Measurements from ENCODE around the gene SCUBE1. TPM values are rescaled to one million over a fixed set of nuclear protein-coding genes. Genes with fewer than 3 reads are reported as not detected.

SCUBE1 gene
- polyA plus RNA-seq, 4 donors: 0.45 to 5.4 (median 1.6) TPM

DNA sequence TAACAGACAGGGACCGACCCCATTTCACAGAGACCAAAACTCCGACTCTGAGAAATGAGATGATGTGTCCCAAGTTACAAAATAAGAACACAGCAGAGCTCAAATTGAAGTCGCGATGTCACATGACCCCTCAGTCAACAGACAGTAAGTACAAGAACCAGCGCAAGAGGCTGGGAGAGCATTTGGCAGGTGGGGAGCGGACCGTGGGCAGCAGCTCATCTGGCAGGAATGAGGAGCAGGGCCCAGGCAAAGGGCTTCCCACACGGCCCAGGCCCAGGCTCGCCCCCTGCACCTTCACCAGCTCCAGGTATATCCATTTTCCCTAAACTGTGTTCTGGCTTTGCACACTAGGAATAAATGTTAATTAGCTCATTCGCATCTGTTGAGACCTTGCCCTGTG, 34.3 kb downstream of the SCUBE1 start:
- Histone ChIP-seq H3K4me1 (ENCODE audit: control insufficient read depth in 3 of 3, insufficient read depth in 2 of 3, low read depth in 1 of 3, low read length in 2 of 3) (peaks cover 0 to 3% (median 0%) of the 10 kb centered on the region in 3 donors), H3K36me3 (ENCODE audit: control insufficient read depth in 3 of 3, insufficient read depth in 2 of 3, low read depth in 1 of 3, low read length in 3 of 3) (no peaks in the 10 kb centered on the region), H3K27me3 (ENCODE audit: control insufficient read depth in 3 of 3, insufficient read depth in 3 of 3, low read length in 3 of 3) (no peaks in the 10 kb centered on the region), H3K27ac (ENCODE audit: low read depth in 1 of 3, low read length in 2 of 3) (no peak overlapping the region), H3K4me3 (ENCODE audit: low read depth in 1 of 3, low read length in 3 of 3) (no peak overlapping the region), H3K9me3 (ENCODE audit: control insufficient read depth in 2 of 2, insufficient read depth in 1 of 2, low read depth in 1 of 2, low read length in 1 of 2) (no peaks in the 10 kb centered on the region)
- DNase-seq (no peak), FAIRE-seq (no peak)
- 77 to 79% (median 78%) methylated on average over 10 of the region's 10 CpGs for WGBS, 3 donors

DNA sequence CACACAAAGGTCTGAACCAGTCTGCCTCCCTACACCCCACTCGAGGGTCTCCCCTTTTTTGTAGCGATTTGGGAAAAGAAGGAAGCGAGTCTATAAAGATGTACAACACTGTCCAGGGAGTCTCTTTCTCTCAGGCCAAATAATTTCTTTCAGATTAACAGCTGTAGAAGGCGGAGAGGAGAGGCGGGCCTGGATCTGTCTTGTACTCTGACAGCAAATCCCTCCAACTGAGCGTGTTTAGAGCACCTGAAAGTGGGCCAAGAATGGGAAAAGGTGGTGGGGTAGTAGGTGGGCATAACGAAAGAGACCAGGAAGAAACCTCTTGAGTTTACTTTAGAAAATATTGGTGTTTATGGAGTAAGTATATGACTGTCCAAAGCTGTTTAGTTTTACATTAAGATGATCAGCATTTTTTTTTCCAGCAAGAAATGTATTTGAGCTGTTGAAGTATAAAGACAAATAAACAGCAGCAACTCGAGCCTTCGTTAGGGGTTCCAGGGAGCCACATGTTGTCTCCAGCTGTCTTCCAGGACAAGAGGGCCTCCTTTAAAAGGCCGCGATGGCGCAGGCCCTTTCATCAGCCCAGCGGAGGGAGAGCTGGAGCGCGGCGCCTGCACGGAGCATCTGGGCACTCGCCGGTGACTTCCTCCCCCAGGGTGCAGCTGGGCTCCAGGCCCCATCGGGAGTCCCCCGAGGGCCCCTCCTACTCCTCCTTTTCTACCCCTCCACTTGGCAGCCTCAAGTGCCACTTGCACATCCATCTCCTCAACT, 34.9 kb downstream of the SCUBE1 start:
- no peak overlapping the region for H3K4me3 ChIP-seq (ENCODE audit: low read depth in 1 of 3, low read length in 3 of 3)
- peak overlapping the region in 1 of 3 donors; percentile 38 for H3K27ac ChIP-seq (ENCODE audit: low read depth in 1 of 3, low read length in 2 of 3)
- H3K4me1 ChIP-seq (ENCODE audit: control insufficient read depth in 3 of 3, insufficient read depth in 2 of 3, low read depth in 1 of 3, low read length in 2 of 3): peaks cover 0 to 3% (median 0%) of the 10 kb centered on the region in 3 donors
- FAIRE-seq (no peak), DNase-seq (no peak)
- no peaks in the 10 kb centered on the region for H3K9me3 ChIP-seq (ENCODE audit: control insufficient read depth in 2 of 2, insufficient read depth in 1 of 2, low read depth in 1 of 2, low read length in 1 of 2)
- H3K36me3 ChIP-seq (ENCODE audit: control insufficient read depth in 3 of 3, insufficient read depth in 2 of 3, low read depth in 1 of 3, low read length in 3 of 3): no peaks in the 10 kb centered on the region
- H3K27me3 ChIP-seq (ENCODE audit: control insufficient read depth in 3 of 3, insufficient read depth in 3 of 3, low read length in 3 of 3): no peaks in the 10 kb centered on the region
- WGBS, 3 donors: 48 to 76% (median 68%) methylated on average over 21 of the region's 21 CpGs

DNA sequence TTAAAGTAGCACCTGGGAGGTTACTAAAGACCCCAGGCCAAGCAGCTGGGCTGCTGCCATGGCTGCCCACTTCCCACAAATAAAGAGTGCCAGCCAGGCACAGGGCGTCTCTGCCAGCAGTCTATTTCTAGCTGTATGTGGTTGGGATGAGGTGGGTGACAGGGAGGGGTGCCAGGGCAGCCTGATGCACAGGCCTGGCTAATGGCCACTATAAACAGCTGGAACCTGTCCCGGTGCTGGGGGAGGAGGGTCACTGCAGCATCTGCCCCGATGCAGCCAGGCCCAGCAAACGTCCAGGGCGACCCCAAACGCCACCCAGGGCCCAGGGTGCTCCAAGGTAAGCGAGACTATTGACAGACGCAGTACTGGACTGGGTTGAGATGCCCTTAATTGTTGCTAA, 37.4 kb downstream of the SCUBE1 start:
- DNase-seq (no peak), FAIRE-seq (no peak)
- H3K36me3 ChIP-seq (ENCODE audit: control insufficient read depth in 3 of 3, insufficient read depth in 2 of 3, low read depth in 1 of 3, low read length in 3 of 3): no peaks in the 10 kb centered on the region
- no peak overlapping the region for H3K27ac ChIP-seq (ENCODE audit: low read depth in 1 of 3, low read length in 2 of 3)
- 56 to 71% (median 61%) methylated on average over 8 of the region's 8 CpGs for WGBS, 3 donors
- no peak overlapping the region for H3K4me3 ChIP-seq (ENCODE audit: low read depth in 1 of 3, low read length in 3 of 3)
- no peaks in the 10 kb centered on the region for H3K9me3 ChIP-seq (ENCODE audit: control insufficient read depth in 2 of 2, insufficient read depth in 1 of 2, low read depth in 1 of 2, low read length in 1 of 2)
- H3K27me3 ChIP-seq (ENCODE audit: control insufficient read depth in 3 of 3, insufficient read depth in 3 of 3, low read length in 3 of 3): no peaks in the 10 kb centered on the region
- peaks cover 0 to 3% (median 0%) of the 10 kb centered on the region in 3 donors for H3K4me1 ChIP-seq (ENCODE audit: control insufficient read depth in 3 of 3, insufficient read depth in 2 of 3, low read depth in 1 of 3, low read length in 2 of 3)

DNA sequence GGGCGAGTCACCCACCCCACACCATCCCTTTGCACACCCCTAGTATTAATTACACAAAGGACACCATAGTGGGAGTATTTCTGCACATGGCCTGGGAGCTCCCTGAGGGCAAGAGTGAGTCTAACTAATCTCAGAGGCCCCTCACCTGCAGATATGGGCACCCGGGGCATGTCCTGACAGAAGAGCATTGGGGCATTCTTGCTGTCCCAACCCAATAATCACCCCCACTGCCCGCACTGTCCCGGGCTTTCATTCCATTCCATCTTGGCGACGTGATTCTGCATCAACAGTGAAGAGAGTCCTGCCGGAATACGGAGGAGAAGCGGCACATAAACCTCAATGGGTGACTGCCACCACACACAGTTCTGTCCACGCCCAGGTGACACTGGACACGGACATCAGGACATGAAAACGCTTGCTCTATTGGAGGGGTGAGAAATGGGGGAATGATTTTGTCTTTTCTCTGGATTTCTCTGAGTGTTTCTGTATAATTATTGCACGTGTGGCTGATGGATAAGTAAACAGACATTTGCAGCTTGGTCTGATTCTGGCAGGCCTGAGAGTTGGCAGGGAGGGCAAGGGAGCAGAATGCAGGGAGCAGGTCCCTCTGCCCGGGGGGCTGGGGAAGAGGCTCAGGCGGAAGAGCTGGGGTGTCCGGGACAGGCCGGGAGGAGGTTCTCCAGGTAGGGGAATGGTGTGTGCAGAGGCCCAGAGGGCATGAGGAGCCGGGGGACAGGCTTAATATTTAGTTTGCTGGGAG, 38.2 kb downstream of the SCUBE1 start:
- DNase-seq (no peak), FAIRE-seq (no peak)
- Histone ChIP-seq H3K27me3 (ENCODE audit: control insufficient read depth in 3 of 3, insufficient read depth in 3 of 3, low read length in 3 of 3) (no peaks in the 10 kb centered on the region), H3K36me3 (ENCODE audit: control insufficient read depth in 3 of 3, insufficient read depth in 2 of 3, low read depth in 1 of 3, low read length in 3 of 3) (no peaks in the 10 kb centered on the region), H3K4me3 (ENCODE audit: low read depth in 1 of 3, low read length in 3 of 3) (no peak overlapping the region), H3K27ac (ENCODE audit: low read depth in 1 of 3, low read length in 2 of 3) (no peak overlapping the region), H3K9me3 (ENCODE audit: control insufficient read depth in 2 of 2, insufficient read depth in 1 of 2, low read depth in 1 of 2, low read length in 1 of 2) (no peaks in the 10 kb centered on the region), H3K4me1 (ENCODE audit: control insufficient read depth in 3 of 3, insufficient read depth in 2 of 3, low read depth in 1 of 3, low read length in 2 of 3) (peaks cover 0 to 3% (median 0%) of the 10 kb centered on the region in 3 donors)
- WGBS, 3 donors: 78 to 88% (median 85%) methylated on average over 17 to 18 of the region's 18 CpGs

DNA sequence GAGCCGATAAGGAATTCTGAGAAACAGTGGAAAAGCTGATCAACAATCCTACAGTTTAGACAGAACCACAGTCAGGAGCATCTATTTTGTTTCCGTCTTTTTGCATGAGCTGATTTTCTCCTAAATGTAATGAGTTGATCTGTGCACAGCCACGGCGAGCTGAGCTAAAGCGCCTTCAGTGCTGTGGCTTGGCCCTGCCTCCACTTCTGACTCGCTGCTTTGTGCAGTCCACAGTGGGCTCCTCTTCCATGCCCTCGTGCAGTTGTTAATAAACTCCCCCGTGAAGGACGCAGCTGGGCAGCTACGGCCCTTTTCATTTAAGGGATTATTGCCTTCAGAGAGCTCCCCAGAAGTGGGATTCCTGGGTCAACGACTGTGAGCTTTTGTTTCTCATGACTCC, 39.4 kb downstream of the SCUBE1 start:
- DNase-seq: no peak
- H3K4me1 ChIP-seq (ENCODE audit: control insufficient read depth in 3 of 3, insufficient read depth in 2 of 3, low read depth in 1 of 3, low read length in 2 of 3): peaks cover 0 to 3% (median 0%) of the 10 kb centered on the region in 3 donors
- no peaks in the 10 kb centered on the region for H3K36me3 ChIP-seq (ENCODE audit: control insufficient read depth in 3 of 3, insufficient read depth in 2 of 3, low read depth in 1 of 3, low read length in 3 of 3)
- no peaks in the 10 kb centered on the region for H3K27me3 ChIP-seq (ENCODE audit: control insufficient read depth in 3 of 3, insufficient read depth in 3 of 3, low read length in 3 of 3)
- FAIRE-seq: no peak
- H3K27ac ChIP-seq (ENCODE audit: low read depth in 1 of 3, low read length in 2 of 3): no peak overlapping the region
- WGBS, 3 donors: 86 to 92% (median 90%) methylated on average over 11 of the region's 11 CpGs
- no peaks in the 10 kb centered on the region for H3K9me3 ChIP-seq (ENCODE audit: control insufficient read depth in 2 of 2, insufficient read depth in 1 of 2, low read depth in 1 of 2, low read length in 1 of 2)
- H3K4me3 ChIP-seq (ENCODE audit: low read depth in 1 of 3, low read length in 3 of 3): no peak overlapping the region

DNA sequence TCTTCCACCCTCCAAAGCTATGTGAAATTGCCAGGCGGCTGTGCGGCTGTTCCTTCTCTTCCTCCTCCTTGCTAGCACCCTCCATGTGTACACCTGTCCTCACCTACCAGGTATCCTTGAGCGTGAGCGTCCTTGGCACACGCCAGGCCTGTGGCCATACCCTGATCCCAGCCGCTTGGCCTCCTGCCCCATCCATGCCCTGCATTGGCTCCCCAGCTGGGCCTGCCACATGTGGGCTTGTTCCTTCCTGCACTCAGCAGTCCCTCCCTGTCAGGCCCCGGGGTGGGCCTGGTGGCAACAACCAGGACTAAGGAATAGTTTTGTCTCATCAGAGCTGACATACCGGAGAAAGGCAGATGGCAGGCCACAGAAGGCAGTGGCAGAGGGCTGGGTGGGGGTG, 40.0 kb downstream of the SCUBE1 start:
- no peaks in the 10 kb centered on the region for H3K36me3 ChIP-seq (ENCODE audit: control insufficient read depth in 3 of 3, insufficient read depth in 2 of 3, low read depth in 1 of 3, low read length in 3 of 3)
- H3K4me1 ChIP-seq (ENCODE audit: control insufficient read depth in 3 of 3, insufficient read depth in 2 of 3, low read depth in 1 of 3, low read length in 2 of 3): no peaks in the 10 kb centered on the region
- H3K27ac ChIP-seq (ENCODE audit: low read depth in 1 of 3, low read length in 2 of 3): no peak overlapping the region
- FAIRE-seq: no peak
- WGBS, 3 donors: 89 to 92% (median 90%) methylated on average over 8 of the region's 8 CpGs
- H3K9me3 ChIP-seq (ENCODE audit: control insufficient read depth in 2 of 2, insufficient read depth in 1 of 2, low read depth in 1 of 2, low read length in 1 of 2): no peaks in the 10 kb centered on the region
- no peak overlapping the region for H3K4me3 ChIP-seq (ENCODE audit: low read depth in 1 of 3, low read length in 3 of 3)
- DNase-seq: no peak
- H3K27me3 ChIP-seq (ENCODE audit: control insufficient read depth in 3 of 3, insufficient read depth in 3 of 3, low read length in 3 of 3): no peaks in the 10 kb centered on the region

DNA sequence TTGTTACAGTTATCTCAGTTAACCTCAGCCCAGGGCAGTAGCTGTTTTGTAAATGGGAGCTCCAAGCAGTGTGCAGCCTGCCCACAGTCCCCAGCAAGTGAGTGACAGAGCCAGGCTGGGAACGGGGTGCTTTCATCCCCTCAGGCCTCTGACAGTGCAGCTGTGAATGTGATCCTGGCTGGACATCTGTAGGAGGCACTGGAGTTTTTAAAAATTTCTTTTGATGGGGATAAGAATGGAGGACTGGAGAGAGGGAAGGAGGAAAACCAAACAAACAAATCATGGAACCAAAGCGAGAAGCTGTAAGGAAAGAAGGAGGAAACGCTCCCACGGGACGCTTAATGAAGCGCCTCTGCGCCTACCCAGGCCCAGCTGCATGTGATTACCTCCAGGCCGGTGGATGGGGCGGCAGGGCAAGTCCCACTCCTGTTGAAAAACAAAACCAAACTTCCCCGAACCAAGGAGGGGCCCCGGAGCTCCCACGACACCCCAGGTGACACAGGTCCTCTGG, 40.6 kb downstream of the SCUBE1 start:
- WGBS, 3 donors: 83 to 91% (median 84%) methylated on average over 12 of the region's 12 CpGs
- H3K27ac ChIP-seq (ENCODE audit: low read depth in 1 of 3, low read length in 2 of 3): no peak overlapping the region
- no peak for DNase-seq

DNA sequence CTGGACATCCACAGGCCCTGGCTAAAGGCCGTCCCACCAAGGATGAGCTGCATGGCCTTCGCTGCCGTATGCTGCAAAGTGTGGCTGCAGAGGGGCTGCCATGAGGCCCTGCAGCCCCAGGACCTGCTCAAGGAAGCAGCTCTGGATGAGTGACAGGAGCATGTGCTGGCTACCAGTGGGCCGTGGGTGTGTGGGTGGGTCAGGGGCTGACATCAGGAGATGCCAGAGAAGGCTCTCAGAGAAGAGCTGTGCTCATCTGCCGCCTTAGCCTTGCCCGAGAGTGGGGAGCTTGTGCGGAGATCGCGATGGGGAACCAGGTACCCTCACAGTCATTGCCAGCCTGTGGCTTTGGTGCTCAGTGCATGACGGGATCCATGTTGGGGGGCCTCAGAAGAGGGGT, 41.3 kb downstream of the SCUBE1 start:
- H3K4me1 ChIP-seq (ENCODE audit: control insufficient read depth in 3 of 3, insufficient read depth in 2 of 3, low read depth in 1 of 3, low read length in 2 of 3): no peaks in the 10 kb centered on the region
- H3K9me3 ChIP-seq (ENCODE audit: control insufficient read depth in 2 of 2, insufficient read depth in 1 of 2, low read depth in 1 of 2, low read length in 1 of 2): no peaks in the 10 kb centered on the region
- no peak overlapping the region for H3K27ac ChIP-seq (ENCODE audit: low read depth in 1 of 3, low read length in 2 of 3)
- no peak overlapping the region for H3K4me3 ChIP-seq (ENCODE audit: low read depth in 1 of 3, low read length in 3 of 3)
- DNase-seq: no peak
- H3K27me3 ChIP-seq (ENCODE audit: control insufficient read depth in 3 of 3, insufficient read depth in 3 of 3, low read length in 3 of 3): no peaks in the 10 kb centered on the region
- no peak for FAIRE-seq
- 90 to 91% (median 91%) methylated on average over 10 of the region's 10 CpGs for WGBS, 3 donors
- no peaks in the 10 kb centered on the region for H3K36me3 ChIP-seq (ENCODE audit: control insufficient read depth in 3 of 3, insufficient read depth in 2 of 3, low read depth in 1 of 3, low read length in 3 of 3)

More for the DNA sequence above, 40.6 kb downstream of the SCUBE1 start:
- no peaks in the 10 kb centered on the region for H3K4me1 ChIP-seq (ENCODE audit: control insufficient read depth in 3 of 3, insufficient read depth in 2 of 3, low read depth in 1 of 3, low read length in 2 of 3)
- no peak for FAIRE-seq
- H3K9me3 ChIP-seq (ENCODE audit: control insufficient read depth in 2 of 2, insufficient read depth in 1 of 2, low read depth in 1 of 2, low read length in 1 of 2): no peaks in the 10 kb centered on the region
- H3K36me3 ChIP-seq (ENCODE audit: control insufficient read depth in 3 of 3, insufficient read depth in 2 of 3, low read depth in 1 of 3, low read length in 3 of 3): no peaks in the 10 kb centered on the region
- H3K4me3 ChIP-seq (ENCODE audit: low read depth in 1 of 3, low read length in 3 of 3): no peak overlapping the region
- H3K27me3 ChIP-seq (ENCODE audit: control insufficient read depth in 3 of 3, insufficient read depth in 3 of 3, low read length in 3 of 3): no peaks in the 10 kb centered on the region
